Measurements from ENCODE around the gene HSD3B2. TPM values are rescaled to one million over a fixed set of nuclear protein-coding genes. Genes with fewer than 3 reads are reported as not detected.

HSD3B2 gene
- total RNA-seq, 1 experiment from 2014 or later = not detected

GRCh38 chr1:119446321-119446720, 31.4 kb downstream of the HSD3B2 start:
- Histone ChIP-seq H3K56ac (ENCODE audit: insufficient read length, low read depth, low read length) (no peak overlapping the region), H3K79me1 (ENCODE audit: insufficient read depth, low read depth, low read length, poor library complexity, severe bottlenecking) (no peaks in the 10 kb centered on the region), H3K14ac (ENCODE audit: insufficient read depth, low read length) (no peak overlapping the region), H3K4me1 (ENCODE audit: insufficient read depth, low read length) (peaks cover 6% of the 10 kb centered on the region; the same call in 1 of the 2 replicates), H3T11ph (ENCODE audit: low read length) (no peak overlapping the region), H4K20me1 (ENCODE audit: control insufficient read depth, insufficient read depth, insufficient read length) (no peaks in the 10 kb centered on the region), H3K27me3 (ENCODE audit: insufficient read depth, low read length) (no peaks in the 10 kb centered on the region), H2BK20ac (ENCODE audit: low read depth, low read length, poor library complexity, severe bottlenecking) (no peak overlapping the region), H4K8ac (replicated peaks; ENCODE audit: insufficient read length, low read depth, low read length) (no peak overlapping the region), H4K5ac (ENCODE audit: insufficient read length, low read depth, low read length) (no peak overlapping the region), H3K23ac (ENCODE audit: insufficient read length, low read depth, low read length) (no peak overlapping the region), H2BK12ac (ENCODE audit: insufficient read length, low read depth, low read length) (no peak overlapping the region), H3K18ac (ENCODE audit: insufficient read length, low read depth, low read length) (no peak overlapping the region), H3K27ac (ENCODE audit: insufficient read length, low read depth, low read length) (no peak overlapping the region), H2BK120ac (ENCODE audit: low read depth, low read length, poor library complexity, severe bottlenecking) (no peak overlapping the region), H2AFZ (ENCODE audit: low read length) (no peak overlapping the region), H3K4ac (ENCODE audit: low read depth, low read length) (no peak overlapping the region), H3K79me2 (ENCODE audit: insufficient read depth, low read length) (no peaks in the 10 kb centered on the region), H2BK15ac (ENCODE audit: low read depth, low read length) (no peak overlapping the region), H3K23me2 (ENCODE audit: insufficient read length, low read depth, low read length, poor library complexity, severe bottlenecking) (no peaks in the 10 kb centered on the region), H3K4me2 (ENCODE audit: insufficient read depth, insufficient read length, low read length) (no peak overlapping the region), H3K9ac (ENCODE audit: extremely low read depth, insufficient read length, low read length) (no peak overlapping the region), H2BK5ac (ENCODE audit: insufficient read length, low read length) (no peak overlapping the region), H4K91ac (ENCODE audit: insufficient read length, low read depth, low read length) (no peak overlapping the region), H3K9me3 (ENCODE audit: control insufficient read depth, low read depth, low read length) (no peaks in the 10 kb centered on the region), H2AK5ac (ENCODE audit: insufficient read length, low read length) (no peak overlapping the region)
- no peaks in the 10 kb centered on the region for H3K36me3 Mint-ChIP-seq (ENCODE audit: insufficient read depth in 1 of 3, low read depth in 3 of 3)
- no peaks in the 10 kb centered on the region for H3K9me3 Mint-ChIP-seq
- no peak for TF ChIP-seq CTCF (conservative IDR thresholded peaks at IDR 0.05)
- no peaks in the 10 kb centered on the region for H3K27me3 Mint-ChIP-seq (ENCODE audit: low read depth)
- H3K27ac Mint-ChIP-seq = no peak overlapping the region
- DNase-seq = no peak
- H3K4me1 Mint-ChIP-seq = peaks cover 8 to 14% of the 10 kb centered on the region in 2 experiments
- H3K4me3 Mint-ChIP-seq = no peak overlapping the region
